ENCODE measurements around the gene RNF169. TPM values are rescaled to one million over a fixed set of nuclear protein-coding genes. Genes with fewer than 3 reads are reported as not detected.

RNF169 gene
- total and polyA plus RNA-seq, 2 of the 8 experiments (the other 6 are each of a cell fraction or from before 2014, with no cell fraction given): 3.6 to 12.5 TPM

- no peak for FAIRE-seq
- no peak overlapping the region for H2AK5ac ChIP-seq (ENCODE audit: low read depth, low read length)
- TF ChIP-seq EGR1 (IDR thresholded peaks at IDR 0.05; ENCODE audit: borderline replicate concordance, low read depth, low read length) (no peak), PHF8 (conservative IDR thresholded peaks at IDR 0.05; ENCODE audit: low read depth, low read length) (no peak), RNF2 (IDR thresholded peaks at IDR 0.05; ENCODE audit: borderline replicate concordance, low read depth, low read length, missing control alignments, poor library complexity, severe bottlenecking) (no peak)
These were observed 5.0 kb upstream of the RNF169 start for GRCh38 chr11:74743640-74744039.

More at GRCh38 chr11:74743640-74744039, 5.0 kb upstream of the RNF169 start:
- Histone ChIP-seq H2BK5ac (ENCODE audit: low read depth, low read length) (no peak overlapping the region), H4K8ac (ENCODE audit: extremely low read depth, insufficient read depth, low read length) (no peak overlapping the region), H3K23me2 (ENCODE audit: low read depth, low read length) (no peaks in the 10 kb centered on the region; the same call in 1 of the 2 replicates), H2BK20ac (ENCODE audit: low read length) (no peak overlapping the region), H2BK15ac (ENCODE audit: low read length) (no peak overlapping the region), H3K27me3 (replicated peaks in 1 of 4; ENCODE audit: control insufficient read depth in 3 of 4, extremely low read depth in 1 of 4, insufficient read depth in 3 of 4, low read length in 3 of 4) (peaks cover 0 to 2% (median 0%) of the 10 kb centered on the region in 4 experiments; a peak in 1 of 7 replicates), H3K79me2 (ENCODE audit: control insufficient read depth in 1 of 2, insufficient read depth in 2 of 2, low read length in 2 of 2) (no peaks in the 10 kb centered on the region), H3K9ac (replicated peaks in 1 of 4; ENCODE audit: extremely low read depth in 1 of 4, low read depth in 3 of 4, low read length in 3 of 4) (no peak overlapping the region), H3K4me2 (ENCODE audit: insufficient read depth in 1 of 2, low read depth in 2 of 2, low read length in 2 of 2) (no peak overlapping the region), H2BK12ac (ENCODE audit: low read depth, low read length) (no peak overlapping the region), H3K4ac (replicated peaks; ENCODE audit: insufficient read length, low read depth, low read length) (no peak overlapping the region), H3K14ac (ENCODE audit: insufficient read length) (no peak overlapping the region), H3K23ac (ENCODE audit: insufficient read length) (no peak overlapping the region), H3K79me1 (ENCODE audit: low read depth, low read length) (no peaks in the 10 kb centered on the region), H3K27ac (ENCODE audit: low read depth, low read length) (no peak overlapping the region), H3K18ac (ENCODE audit: extremely low read depth, low read length) (no peak overlapping the region), H2BK120ac (replicated peaks; ENCODE audit: low read depth, low read length) (no peak overlapping the region), H4K20me1 (replicated peaks in 1 of 2; ENCODE audit: control insufficient read depth in 1 of 2, insufficient read depth in 2 of 2, low read length in 2 of 2) (no peaks in the 10 kb centered on the region), H4K91ac (replicated peaks; ENCODE audit: insufficient read length, low read length) (no peak overlapping the region), H4K5ac (ENCODE audit: insufficient read length, low read depth, low read length) (no peak overlapping the region), H3K4me1 (replicated peaks in 1 of 4; ENCODE audit: control insufficient read depth in 3 of 4, insufficient read depth in 4 of 4, low read length in 3 of 4) (peaks cover 3 to 4% (median 3%) of the 10 kb centered on the region in 4 experiments; a peak in 5 of 7 replicates), H3K4me3 (ENCODE audit: extremely low read depth in 1 of 4, insufficient read depth in 2 of 4, low read depth in 3 of 4, low read length in 4 of 4) (no peak overlapping the region), H3K56ac (replicated peaks; ENCODE audit: insufficient read length, low read depth, low read length) (no peak overlapping the region), H2AFZ (ENCODE audit: low read length) (0 out of 2 replicates have a peak overlapping the region, but pooled peaks have one; percentile 10), H3K36me3 (ENCODE audit: control insufficient read depth in 2 of 4, insufficient read depth in 4 of 4, low read length in 3 of 4) (no peaks in the 10 kb centered on the region), H3K9me3 (ENCODE audit: insufficient read depth in 2 of 2, low read depth in 1 of 2, low read length in 1 of 2) (peaks cover 6% of the 10 kb centered on the region in 2 experiments)
- ChIA-PET CTCF (ENCODE audit: partially characterized antibody) (interaction anchor here (1.2 to 7.3 kb wide), 3 partner anchors 9 to 42 kb away, joined by 3 to 72 read pairs (median 19); no protein-coding TSS in a partner anchor), POLR2A (ENCODE audit: partially characterized antibody) (interaction anchor here (1.0 to 1.5 kb wide), 2 partner anchors 10 to 24 kb away, joined by 3 to 4 read pairs; no protein-coding TSS in a partner anchor)
- DNase-seq (ENCODE audit: low read depth in 1 of 2, low spot score in 2 of 2): no peak

Measured in H1 (cell line).